Measurements from ENCODE around the gene HRH4. TPM values are rescaled to one million over a fixed set of nuclear protein-coding genes. Genes with fewer than 3 reads are reported as not detected.

HRH4 gene
- total and polyA plus RNA-seq, 7 experiments from 2014 or later, result 0.19 to 3.7 (median 0.47) TPM; not detected in 3

GRCh38 chr18:24499814-24500213 is 39.4 kb downstream of the HRH4 start:
- DNase-seq, result no peak
- no peak for ATAC-seq
- no peak overlapping the region for H3K27ac Mint-ChIP-seq
- no peak overlapping the region for H3K4me3 Mint-ChIP-seq
- H3K36me3 ChIP-seq (ENCODE audit: control insufficient read depth in 2 of 3, insufficient read depth in 3 of 3, low read length in 3 of 3), result no peaks in the 10 kb centered on the region
- H3K27me3 Mint-ChIP-seq, result peaks cover 0 to 11% (median 5%) of the 10 kb centered on the region in 5 donors
- no peak overlapping the region for H3K4me3 ChIP-seq (ENCODE audit: low read length)
- no peaks in the 10 kb centered on the region for H3K9me3 Mint-ChIP-seq
- no peaks in the 10 kb centered on the region for H3K9me3 ChIP-seq (ENCODE audit: control insufficient read depth in 2 of 3, low read length in 3 of 3)
- H3K36me3 Mint-ChIP-seq, result no peaks in the 10 kb centered on the region
- no peaks in the 10 kb centered on the region for H3K27me3 ChIP-seq (ENCODE audit: control insufficient read depth in 2 of 2, insufficient read depth in 2 of 2, low read length in 2 of 2)
- H3K27ac ChIP-seq (ENCODE audit: low read depth, low read length), result no peak overlapping the region
- H3K4me1 ChIP-seq (ENCODE audit: control insufficient read depth in 2 of 2, insufficient read depth in 2 of 2, low read length in 2 of 2), result no peaks in the 10 kb centered on the region
- H3K4me1 Mint-ChIP-seq, result no peaks in the 10 kb centered on the region
- ChIA-PET POLR2A (no interaction called here), CTCF (no interaction called here)
- intact Hi-C loops (cut with micrococcal nuclease), result no loop called here

DNA sequence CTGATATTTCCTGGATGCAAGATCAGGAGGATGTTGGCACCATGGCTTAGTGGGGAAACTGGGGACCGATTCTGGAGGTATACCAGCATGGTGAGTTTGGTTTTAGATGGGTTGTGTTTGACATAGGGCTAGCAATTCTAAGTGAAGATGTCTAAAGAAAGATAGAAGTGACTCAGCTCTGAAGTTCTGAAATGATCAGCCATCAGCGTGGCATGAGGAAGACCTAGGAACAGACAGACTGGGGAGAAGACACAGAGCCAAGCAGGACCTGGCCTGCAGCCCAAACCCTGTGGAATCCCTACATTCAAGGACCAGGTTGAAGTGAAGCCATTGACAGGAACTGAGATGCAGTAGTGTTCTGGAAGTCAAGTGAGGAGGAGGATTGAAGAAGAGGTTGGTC is 39.8 kb downstream of the HRH4 start:
- intact Hi-C loops (cut with micrococcal nuclease), result no loop called here
- CTCF ChIA-PET, result no interaction called here
- Mint-ChIP-seq H3K27me3 (peaks cover 0 to 11% (median 5%) of the 10 kb centered on the region in 5 donors), H3K4me1 (no peaks in the 10 kb centered on the region), H3K27ac (peak overlapping the region in 1 of 9 donors; percentile 26), H3K36me3 (no peaks in the 10 kb centered on the region), H3K4me3 (no peak overlapping the region), H3K9me3 (no peaks in the 10 kb centered on the region)
- H3K4me3 ChIP-seq (ENCODE audit: low read length), result no peak overlapping the region
- no peaks in the 10 kb centered on the region for H3K4me1 ChIP-seq (ENCODE audit: control insufficient read depth in 2 of 2, insufficient read depth in 2 of 2, low read length in 2 of 2)
- no peaks in the 10 kb centered on the region for H3K9me3 ChIP-seq (ENCODE audit: control insufficient read depth in 2 of 3, low read length in 3 of 3)
- DNase-seq, result no peak
- H3K36me3 ChIP-seq (ENCODE audit: control insufficient read depth in 2 of 3, insufficient read depth in 3 of 3, low read length in 3 of 3), result no peaks in the 10 kb centered on the region
- POLR2A ChIA-PET, result no interaction called here
- ATAC-seq, result no peak
- no peak overlapping the region for H3K27ac ChIP-seq (ENCODE audit: low read depth, low read length)
- H3K27me3 ChIP-seq (ENCODE audit: control insufficient read depth in 2 of 2, insufficient read depth in 2 of 2, low read length in 2 of 2), result no peaks in the 10 kb centered on the region

DNA sequence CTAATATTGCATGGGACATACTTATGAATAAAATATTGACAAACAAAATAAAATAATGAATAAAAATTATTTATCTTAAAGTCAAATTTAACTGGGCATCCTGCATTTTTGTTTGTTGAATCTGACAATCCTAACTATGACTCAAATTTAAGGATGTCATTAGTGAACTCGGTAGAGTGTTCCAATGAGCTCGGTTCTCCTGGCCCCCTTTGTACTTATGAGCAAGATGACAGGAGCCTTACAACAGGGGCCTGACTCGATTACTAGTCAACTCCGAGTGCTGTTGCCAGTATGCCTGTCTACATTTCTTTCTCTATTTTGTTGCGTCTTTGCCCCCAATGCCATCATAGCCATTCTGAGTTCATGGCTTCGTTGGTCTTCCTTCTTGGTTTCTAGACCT is 40.3 kb downstream of the HRH4 start:
- Histone ChIP-seq H3K27ac (ENCODE audit: low read depth, low read length) (no peak overlapping the region), H3K9me3 (ENCODE audit: control insufficient read depth in 2 of 3, low read length in 3 of 3) (no peaks in the 10 kb centered on the region), H3K4me3 (ENCODE audit: low read length) (no peak overlapping the region), H3K36me3 (ENCODE audit: control insufficient read depth in 2 of 3, insufficient read depth in 3 of 3, low read length in 3 of 3) (no peaks in the 10 kb centered on the region), H3K4me1 (ENCODE audit: control insufficient read depth in 2 of 2, insufficient read depth in 2 of 2, low read length in 2 of 2) (no peaks in the 10 kb centered on the region), H3K27me3 (ENCODE audit: control insufficient read depth in 2 of 2, insufficient read depth in 2 of 2, low read length in 2 of 2) (no peaks in the 10 kb centered on the region)
- ATAC-seq (no peak), DNase-seq (no peak)
- CTCF ChIA-PET, result no interaction called here
- H3K36me3 Mint-ChIP-seq, result no peaks in the 10 kb centered on the region
- POLR2A ChIA-PET, result no interaction called here
- no peak overlapping the region for H3K27ac Mint-ChIP-seq
- intact Hi-C loops (cut with micrococcal nuclease), result no loop called here
- H3K4me1 Mint-ChIP-seq, result no peaks in the 10 kb centered on the region
- H3K4me3 Mint-ChIP-seq, result no peak overlapping the region
- no peaks in the 10 kb centered on the region for H3K9me3 Mint-ChIP-seq
- peaks cover 0 to 11% (median 5%) of the 10 kb centered on the region in 5 donors for H3K27me3 Mint-ChIP-seq

GRCh38 chr18:24502667-24503523 is 42.5 kb downstream of the HRH4 start:
- Mint-ChIP-seq H3K27ac (no peak overlapping the region), H3K4me1 (no peaks in the 10 kb centered on the region), H3K4me3 (no peak overlapping the region), H3K27me3 (peaks cover 0 to 11% (median 2%) of the 10 kb centered on the region in 5 donors), H3K36me3 (no peaks in the 10 kb centered on the region), H3K9me3 (no peaks in the 10 kb centered on the region)
- ChIA-PET POLR2A (no interaction called here), CTCF (no interaction called here)
- Histone ChIP-seq H3K36me3 (ENCODE audit: control insufficient read depth in 2 of 3, insufficient read depth in 3 of 3, low read length in 3 of 3) (no peaks in the 10 kb centered on the region), H3K4me1 (ENCODE audit: control insufficient read depth in 2 of 2, insufficient read depth in 2 of 2, low read length in 2 of 2) (no peaks in the 10 kb centered on the region), H3K4me3 (ENCODE audit: low read length) (no peak overlapping the region), H3K9me3 (ENCODE audit: control insufficient read depth in 2 of 3, low read length in 3 of 3) (no peaks in the 10 kb centered on the region), H3K27me3 (ENCODE audit: control insufficient read depth in 2 of 2, insufficient read depth in 2 of 2, low read length in 2 of 2) (no peaks in the 10 kb centered on the region), H3K27ac (ENCODE audit: low read depth, low read length) (no peak overlapping the region)
- ATAC-seq, result no peak
- intact Hi-C loops (cut with micrococcal nuclease), result no loop called here
- no peak for DNase-seq

DNA sequence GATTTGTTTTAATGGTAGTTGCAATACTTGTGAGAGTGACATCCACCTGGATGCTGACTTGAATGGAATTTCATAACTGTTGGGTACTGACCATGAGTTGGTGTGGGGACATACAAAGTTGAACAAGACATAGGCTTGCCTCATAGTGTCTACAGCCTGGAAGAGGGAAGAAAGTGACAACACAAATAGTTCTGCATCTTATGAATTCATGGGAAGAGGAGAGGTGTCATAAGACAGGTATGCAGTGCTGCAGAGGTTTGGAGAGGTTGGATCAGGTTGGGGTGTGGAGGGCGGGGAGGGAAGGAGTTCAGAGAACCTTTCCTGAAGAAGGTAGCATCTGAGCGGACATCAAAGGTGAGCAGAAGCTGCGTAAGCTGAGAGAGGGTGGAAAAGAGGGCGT is 44.0 kb downstream of the HRH4 start:
- no peaks in the 10 kb centered on the region for H3K4me1 ChIP-seq (ENCODE audit: control insufficient read depth in 2 of 2, insufficient read depth in 2 of 2, low read length in 2 of 2)
- Mint-ChIP-seq H3K4me3 (no peak overlapping the region), H3K27me3 (peaks cover 0 to 6% (median 2%) of the 10 kb centered on the region in 5 donors), H3K27ac (no peak overlapping the region), H3K36me3 (no peaks in the 10 kb centered on the region), H3K9me3 (no peaks in the 10 kb centered on the region), H3K4me1 (no peaks in the 10 kb centered on the region)
- CTCF ChIA-PET, result no interaction called here
- intact Hi-C loops (cut with micrococcal nuclease), result no loop called here
- H3K9me3 ChIP-seq (ENCODE audit: control insufficient read depth in 2 of 3, low read length in 3 of 3), result no peaks in the 10 kb centered on the region
- H3K4me3 ChIP-seq (ENCODE audit: low read length), result no peak overlapping the region
- POLR2A ChIA-PET, result no interaction called here
- H3K27me3 ChIP-seq (ENCODE audit: control insufficient read depth in 2 of 2, insufficient read depth in 2 of 2, low read length in 2 of 2), result no peaks in the 10 kb centered on the region
- DNase-seq (no peak), ATAC-seq (no peak)
- H3K36me3 ChIP-seq (ENCODE audit: control insufficient read depth in 2 of 3, insufficient read depth in 3 of 3, low read length in 3 of 3), result no peaks in the 10 kb centered on the region
- H3K27ac ChIP-seq (ENCODE audit: low read depth, low read length), result no peak overlapping the region

- H3K27me3 ChIP-seq (ENCODE audit: control insufficient read depth in 2 of 2, insufficient read depth in 2 of 2, low read length in 2 of 2), result no peaks in the 10 kb centered on the region
- Mint-ChIP-seq H3K36me3 (no peaks in the 10 kb centered on the region), H3K4me1 (no peaks in the 10 kb centered on the region), H3K27ac (no peak overlapping the region), H3K27me3 (peaks cover 0 to 3% (median 2%) of the 10 kb centered on the region in 5 donors), H3K9me3 (no peaks in the 10 kb centered on the region), H3K4me3 (no peak overlapping the region)
- POLR2A ChIA-PET, result no interaction called here
- H3K9me3 ChIP-seq (ENCODE audit: control insufficient read depth in 2 of 3, low read length in 3 of 3), result no peaks in the 10 kb centered on the region
- no peak overlapping the region for H3K4me3 ChIP-seq (ENCODE audit: low read length)
- intact Hi-C loops (cut with micrococcal nuclease), result no loop called here
- CTCF ChIA-PET, result no interaction called here
- ATAC-seq, result no peak
- DNase-seq, result no peak
- no peaks in the 10 kb centered on the region for H3K4me1 ChIP-seq (ENCODE audit: control insufficient read depth in 2 of 2, insufficient read depth in 2 of 2, low read length in 2 of 2)
- no peak overlapping the region for H3K27ac ChIP-seq (ENCODE audit: low read depth, low read length)
- no peaks in the 10 kb centered on the region for H3K36me3 ChIP-seq (ENCODE audit: control insufficient read depth in 2 of 3, insufficient read depth in 3 of 3, low read length in 3 of 3)
Observed at GRCh38 chr18:24506175-24506574, 45.7 kb downstream of the HRH4 start.

GRCh38 chr18:24509435-24509834 is 49.0 kb downstream of the HRH4 start:
- H3K27me3 ChIP-seq (ENCODE audit: control insufficient read depth in 2 of 2, insufficient read depth in 2 of 2, low read length in 2 of 2), result no peaks in the 10 kb centered on the region
- ATAC-seq (no peak), DNase-seq (no peak)
- H3K27ac ChIP-seq (ENCODE audit: low read depth, low read length), result no peak overlapping the region
- no peaks in the 10 kb centered on the region for H3K4me1 Mint-ChIP-seq
- H3K27ac Mint-ChIP-seq, result no peak overlapping the region
- no peaks in the 10 kb centered on the region for H3K9me3 ChIP-seq (ENCODE audit: control insufficient read depth in 2 of 3, low read length in 3 of 3)
- ChIA-PET POLR2A (no interaction called here), CTCF (interaction anchor here (0.6 kb wide), 1 partner anchor 17 kb away, joined by 3 read pairs; no protein-coding TSS in a partner anchor)
- peaks cover 0 to 2% (median 0%) of the 10 kb centered on the region in 5 donors for H3K27me3 Mint-ChIP-seq
- no peaks in the 10 kb centered on the region for H3K36me3 Mint-ChIP-seq
- no peak overlapping the region for H3K4me3 ChIP-seq (ENCODE audit: low read length)
- no peaks in the 10 kb centered on the region for H3K36me3 ChIP-seq (ENCODE audit: control insufficient read depth in 2 of 3, insufficient read depth in 3 of 3, low read length in 3 of 3)
- no peaks in the 10 kb centered on the region for H3K4me1 ChIP-seq (ENCODE audit: control insufficient read depth in 2 of 2, insufficient read depth in 2 of 2, low read length in 2 of 2)
- intact Hi-C loops (cut with micrococcal nuclease), result no loop called here
- H3K4me3 Mint-ChIP-seq, result no peak overlapping the region
- peaks cover 0 to 4% (median 0%) of the 10 kb centered on the region in 11 donors for H3K9me3 Mint-ChIP-seq
